ENCODE results near the gene POLD3. TPM values are rescaled to one million over a fixed set of nuclear protein-coding genes. Genes with fewer than 3 reads are reported as not detected.
A peak's percentile ranks its signal among the peaks of the same experiment; 100 is the strongest.

Gene POLD3
- total RNA-seq, 4 donors from 2014 or later = 5.1 to 13.8 (median 11.9) TPM

DNA sequence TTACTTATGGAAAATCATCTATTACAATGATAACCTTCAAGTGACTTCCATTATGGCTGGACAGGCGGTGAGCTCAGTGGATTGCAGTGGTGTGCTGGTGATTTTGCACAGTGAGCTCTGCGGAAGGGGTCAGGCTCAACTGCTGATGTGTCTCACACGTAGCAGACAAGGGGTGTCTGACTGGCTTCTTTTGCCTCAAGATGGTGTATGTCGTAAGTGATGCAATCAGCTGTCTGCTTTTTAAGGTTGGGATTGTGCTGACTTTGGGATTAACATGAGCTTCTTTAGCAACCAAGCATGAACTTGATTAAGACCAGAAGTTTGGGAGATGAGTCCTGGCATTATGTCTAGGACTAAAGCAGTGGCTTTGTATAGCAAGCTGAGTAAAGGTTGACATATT is 49.5 kb downstream of the POLD3 start:
- Histone ChIP-seq H3K4me1 (peaks cover 0 to 8% (median 1%) of the 10 kb centered on the region in 3 donors), H3K27ac (peak overlapping the region in 3 of 4 donors; percentile 43 to 73 (median 69)), H3K9me3 (no peaks in the 10 kb centered on the region), H3K4me3 (no peak overlapping the region), H3K36me3 (peaks cover 4 to 66% (median 5%) of the 10 kb centered on the region in 3 donors), H3K27me3 (no peaks in the 10 kb centered on the region)
- TF ChIP-seq, protein P1, sequence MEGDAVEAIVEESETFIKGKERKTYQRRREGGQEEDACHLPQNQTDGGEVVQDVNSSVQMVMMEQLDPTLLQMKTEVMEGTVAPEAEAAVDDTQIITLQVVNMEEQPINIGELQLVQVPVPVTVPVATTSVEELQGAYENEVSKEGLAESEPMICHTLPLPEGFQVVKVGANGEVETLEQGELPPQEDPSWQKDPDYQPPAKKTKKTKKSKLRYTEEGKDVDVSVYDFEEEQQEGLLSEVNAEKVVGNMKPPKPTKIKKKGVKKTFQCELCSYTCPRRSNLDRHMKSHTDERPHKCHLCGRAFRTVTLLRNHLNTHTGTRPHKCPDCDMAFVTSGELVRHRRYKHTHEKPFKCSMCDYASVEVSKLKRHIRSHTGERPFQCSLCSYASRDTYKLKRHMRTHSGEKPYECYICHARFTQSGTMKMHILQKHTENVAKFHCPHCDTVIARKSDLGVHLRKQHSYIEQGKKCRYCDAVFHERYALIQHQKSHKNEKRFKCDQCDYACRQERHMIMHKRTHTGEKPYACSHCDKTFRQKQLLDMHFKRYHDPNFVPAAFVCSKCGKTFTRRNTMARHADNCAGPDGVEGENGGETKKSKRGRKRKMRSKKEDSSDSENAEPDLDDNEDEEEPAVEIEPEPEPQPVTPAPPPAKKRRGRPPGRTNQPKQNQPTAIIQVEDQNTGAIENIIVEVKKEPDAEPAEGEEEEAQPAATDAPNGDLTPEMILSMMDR (IDR thresholded peaks at IDR 0.05) = no peak
- TF ChIP-seq POLR2A (IDR thresholded peaks at IDR 0.05) = no peak
- intact Hi-C loops (cut with DNase I) = no loop called here
- 92 to 93% methylated on average over 4 of the region's 4 CpGs for WGBS, 2 donors
- no peak for DNase-seq

DNA sequence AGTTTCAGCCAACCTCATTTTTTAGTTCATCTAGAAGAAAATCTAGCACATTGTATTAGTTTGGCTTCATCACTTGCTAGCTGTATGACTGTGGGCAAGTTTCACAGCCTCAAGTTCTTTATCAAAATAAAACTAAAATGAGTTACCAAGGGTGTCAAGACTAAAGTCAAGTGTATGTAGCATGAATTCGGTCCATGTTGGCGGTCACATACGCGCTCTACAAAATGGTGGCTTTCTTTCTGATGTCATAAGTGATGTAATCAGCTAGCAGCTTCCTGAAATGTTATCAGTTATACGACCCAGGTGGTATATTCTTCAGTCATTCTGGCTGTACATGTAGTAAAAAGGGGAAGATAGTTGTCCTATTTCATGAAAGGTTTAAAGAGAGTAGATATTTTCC is 50.5 kb downstream of the POLD3 start:
- 88 to 97% methylated on average over 5 of the region's 5 CpGs for WGBS, 2 donors
- Histone ChIP-seq H3K4me3 (no peak overlapping the region), H3K36me3 (peaks cover 4 to 73% (median 5%) of the 10 kb centered on the region in 3 donors), H3K4me1 (peaks cover 0 to 8% (median 0%) of the 10 kb centered on the region in 3 donors), H3K27ac (peak overlapping the region; percentile 6 to 75 (median 71)), H3K27me3 (no peaks in the 10 kb centered on the region), H3K9me3 (no peaks in the 10 kb centered on the region)
- no peak for DNase-seq
- intact Hi-C loops (cut with DNase I) = no loop called here
- TF ChIP-seq POLR2A (IDR thresholded peaks at IDR 0.05) = no peak
- TF ChIP-seq, protein P1 (IDR thresholded peaks at IDR 0.05) = no peak

- intact Hi-C loops (cut with DNase I) = no loop called here
- no peak overlapping the region for H3K4me3 ChIP-seq
- no peaks in the 10 kb centered on the region for H3K9me3 ChIP-seq
- H3K36me3 ChIP-seq = peaks cover 4 to 62% (median 5%) of the 10 kb centered on the region in 3 donors
- peak overlapping the region; percentile 13 to 75 (median 71) for H3K27ac ChIP-seq
- 73 to 75% methylated on average over 4 of the region's 4 CpGs for WGBS, 2 donors
- no peaks in the 10 kb centered on the region for H3K27me3 ChIP-seq
- no peak for DNase-seq
- H3K4me1 ChIP-seq = peaks cover 0 to 8% (median 0%) of the 10 kb centered on the region in 3 donors
- TF ChIP-seq POLR2A (IDR thresholded peaks at IDR 0.05) = no peak
- TF ChIP-seq, protein P1 (IDR thresholded peaks at IDR 0.05) = no peak
Measured at GRCh38 chr11:74644081-74644480, 51.7 kb downstream of the POLD3 start.

GRCh38 chr11:74646215-74646614 is 53.8 kb downstream of the POLD3 start:
- DNase-seq = no peak
- Histone ChIP-seq H3K36me3 (peaks cover 0 to 56% (median 0%) of the 10 kb centered on the region in 3 donors), H3K27me3 (no peaks in the 10 kb centered on the region), H3K4me1 (peaks cover 0 to 8% (median 0%) of the 10 kb centered on the region in 3 donors), H3K4me3 (no peak overlapping the region), H3K27ac (peak overlapping the region in 3 of 4 donors; percentile 32 to 73 (median 55)), H3K9me3 (no peaks in the 10 kb centered on the region)
- no peak for TF ChIP-seq POLR2A (IDR thresholded peaks at IDR 0.05)
- TF ChIP-seq, protein P1 (IDR thresholded peaks at IDR 0.05) = no peak
- WGBS, 2 donors = 92 to 96% methylated on average over 4 of the region's 4 CpGs
- intact Hi-C loops (cut with DNase I) = no loop called here

- H3K27me3 ChIP-seq = no peaks in the 10 kb centered on the region
- no peak overlapping the region for H3K4me3 ChIP-seq
- H3K4me1 ChIP-seq = peaks cover 0 to under 1% (median 0%) of the 10 kb centered on the region in 3 donors
- peaks cover 0 to 53% (median 0%) of the 10 kb centered on the region in 3 donors for H3K36me3 ChIP-seq
- peak overlapping the region in 3 of 4 donors; percentile 32 to 55 (median 44) for H3K27ac ChIP-seq
- no peak for TF ChIP-seq POLR2A (IDR thresholded peaks at IDR 0.05)
- TF ChIP-seq, protein P1 (IDR thresholded peaks at IDR 0.05) = no peak
- 82 to 90% methylated on average over 4 to 5 of the region's 7 CpGs for WGBS, 2 donors
- H3K9me3 ChIP-seq = no peaks in the 10 kb centered on the region
- intact Hi-C loops (cut with DNase I) = no loop called here
- no peak for DNase-seq
Measured at GRCh38 chr11:74646954-74647353, 54.6 kb downstream of the POLD3 start.

Data from esophagus squamous epithelium (tissue), 5 donors.